DND-41 (cell line): Measurements from ENCODE around the gene DRAM1.

Experiments used
- ATAC-seq: fragments of 200-7000 bp; cut with Tn5 transposase; 3 replicates; pipeline ENCODE4 v1.9.1; 2021; ENCODE audit warnings: low read depth; ENCODE audit not compliant: insufficient read depth
- DNase-seq: peaks from one replicate; pipeline ENCODE4 v3.0.0-alpha.2; 2020
- H2AFZ ChIP-seq: 2 replicates; pipeline ENCODE4 v1.6.0; 2012; ENCODE audit warnings: low read depth, low read length
- H3K27ac ChIP-seq: 2 replicates; pipeline ENCODE4 v1.5.1; 2012; ENCODE audit warnings: low read length, inconsistent platforms
- H3K27me3 ChIP-seq: fragments of 200-600 bp; sonication (generic); 2 replicates; pipeline ENCODE4 v1.6.0; 2012; ENCODE audit warnings: low read length, mild to moderate bottlenecking, inconsistent platforms; ENCODE audit not compliant: insufficient read depth, poor library complexity
- H3K36me3 ChIP-seq: 2 replicates; pipeline ENCODE4 v1.5.1; 2012; ENCODE audit warnings: low read length, inconsistent platforms; ENCODE audit not compliant: insufficient read depth
- H3K4me1 ChIP-seq: 2 replicates; pipeline ENCODE4 v1.5.1; 2012; ENCODE audit warnings: mild to moderate bottlenecking, low read length; ENCODE audit not compliant: insufficient read depth
- H3K4me2 ChIP-seq: 2 replicates; pipeline ENCODE4 v1.6.0; 2012; ENCODE audit warnings: mild to moderate bottlenecking, moderate library complexity, low read length, inconsistent platforms; ENCODE audit not compliant: insufficient read depth
- H3K4me3 ChIP-seq, 2 experiments: fragments of 200-600 bp in 1 of 2; shearing (Covaris generic) in 1 of 2; 2 replicates each; pipeline ENCODE4 v1.5.1; 2012 to 2016; ENCODE audit warnings: inconsistent platforms in 2 of 2, low read length in 2 of 2, mild to moderate bottlenecking in 2 of 2, low read depth in 1 of 2, moderate library complexity in 1 of 2
- H3K79me2 ChIP-seq: 2 replicates; pipeline ENCODE4 v1.6.0; 2012; ENCODE audit warnings: low read length, inconsistent platforms; ENCODE audit not compliant: insufficient read depth
- H3K9ac ChIP-seq: 2 replicates; pipeline ENCODE4 v1.6.0; 2012; ENCODE audit warnings: low read depth, mild to moderate bottlenecking, inconsistent platforms, low read length, moderate library complexity
- H3K9me3 ChIP-seq: 2 replicates; pipeline ENCODE4 v1.5.1; 2012; ENCODE audit warnings: low read length, moderate library complexity, mild to moderate bottlenecking, inconsistent platforms; ENCODE audit not compliant: insufficient read depth, severe bottlenecking
- H4K20me1 ChIP-seq: 2 replicates; pipeline ENCODE4 v1.6.0; 2012; ENCODE audit warnings: low read length; ENCODE audit not compliant: insufficient read depth
- EZH2 ChIP-seq: IDR thresholded peaks from 3 replicates; pipeline ENCODE4 v1.6.1; 2012; ENCODE audit warnings: borderline replicate concordance, low read depth, mild to moderate bottlenecking, moderate library complexity, low read length, inconsistent platforms; ENCODE audit not compliant: severe bottlenecking
- TF ChIP-seq, protein P1 (sequence below): IDR thresholded peaks from 2 replicates; pipeline ENCODE4 v1.5.1; 2012; ENCODE audit warnings: borderline replicate concordance, low read length, moderate library complexity, mild to moderate bottlenecking; ENCODE audit not compliant: poor library complexity, severe bottlenecking; ENCODE audit errors: extremely low read depth

The DRAM1 gene

DNA sequence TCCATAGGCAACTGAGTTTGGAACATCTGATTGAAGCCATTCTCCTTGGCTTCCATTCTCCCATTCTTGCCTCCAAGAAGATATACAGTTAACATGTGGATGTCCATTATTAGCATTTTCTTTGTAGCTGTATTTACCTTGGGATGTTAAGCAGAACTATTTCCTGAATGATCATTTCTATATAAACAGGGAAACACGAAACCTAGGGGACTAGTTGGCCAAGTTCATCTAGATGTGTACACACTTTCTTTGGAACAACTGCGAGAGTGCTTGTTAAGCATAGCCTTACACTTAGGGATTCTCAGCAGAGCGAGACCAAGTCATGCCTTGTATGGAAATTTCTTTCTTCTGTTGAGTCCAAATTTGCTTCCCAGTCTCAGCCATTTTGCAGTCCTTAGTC lies 42.1 kb downstream of the DRAM1 start:
- Histone ChIP-seq H3K9me3 (no peaks in the 10 kb centered on the region), H3K4me1 (no peaks in the 10 kb centered on the region), H3K27ac (no peak overlapping the region), H4K20me1 (no peaks in the 10 kb centered on the region), H3K4me3 (no peak overlapping the region), H3K27me3 (no peaks in the 10 kb centered on the region), H3K4me2 (no peak overlapping the region), H3K36me3 (no peaks in the 10 kb centered on the region), H2AFZ (no peak overlapping the region), H3K79me2 (no peaks in the 10 kb centered on the region), H3K9ac (no peak overlapping the region)
- no peak for ATAC-seq
- DNase-seq, result no peak
- TF ChIP-seq EZH2, result no peak

DNA sequence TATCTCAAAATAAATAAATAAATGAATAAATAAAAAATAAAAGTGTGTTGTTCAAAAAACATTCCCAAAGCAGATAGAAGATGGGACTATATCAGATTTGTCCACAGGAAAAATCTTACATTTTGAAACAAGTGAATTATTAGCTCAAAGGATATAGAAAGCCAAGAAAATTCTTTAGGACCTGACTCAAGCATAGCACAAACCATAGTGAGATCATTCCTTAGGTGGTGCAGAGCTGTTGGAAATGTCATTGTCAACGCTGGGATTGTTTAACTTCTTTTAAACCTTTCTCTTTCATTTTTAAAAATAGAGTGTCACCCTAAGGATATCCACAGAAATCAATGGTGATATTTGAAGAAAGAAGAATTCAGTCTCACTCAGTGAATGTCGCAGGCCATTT lies 43.5 kb downstream of the DRAM1 start:
- H3K27ac ChIP-seq, result no peak overlapping the region
- H3K36me3 ChIP-seq, result no peaks in the 10 kb centered on the region
- H3K9ac ChIP-seq, result no peak overlapping the region
- DNase-seq (no peak), ATAC-seq (no peak)
- H3K4me1 ChIP-seq, result no peaks in the 10 kb centered on the region
- H4K20me1 ChIP-seq, result no peaks in the 10 kb centered on the region
- no peaks in the 10 kb centered on the region for H3K79me2 ChIP-seq
- H3K4me2 ChIP-seq, result no peak overlapping the region
- H3K9me3 ChIP-seq, result no peaks in the 10 kb centered on the region
- H2AFZ ChIP-seq, result no peak overlapping the region
- no peaks in the 10 kb centered on the region for H3K27me3 ChIP-seq
- no peak overlapping the region for H3K4me3 ChIP-seq
- TF ChIP-seq EZH2, result no peak
- TF ChIP-seq, protein P1, sequence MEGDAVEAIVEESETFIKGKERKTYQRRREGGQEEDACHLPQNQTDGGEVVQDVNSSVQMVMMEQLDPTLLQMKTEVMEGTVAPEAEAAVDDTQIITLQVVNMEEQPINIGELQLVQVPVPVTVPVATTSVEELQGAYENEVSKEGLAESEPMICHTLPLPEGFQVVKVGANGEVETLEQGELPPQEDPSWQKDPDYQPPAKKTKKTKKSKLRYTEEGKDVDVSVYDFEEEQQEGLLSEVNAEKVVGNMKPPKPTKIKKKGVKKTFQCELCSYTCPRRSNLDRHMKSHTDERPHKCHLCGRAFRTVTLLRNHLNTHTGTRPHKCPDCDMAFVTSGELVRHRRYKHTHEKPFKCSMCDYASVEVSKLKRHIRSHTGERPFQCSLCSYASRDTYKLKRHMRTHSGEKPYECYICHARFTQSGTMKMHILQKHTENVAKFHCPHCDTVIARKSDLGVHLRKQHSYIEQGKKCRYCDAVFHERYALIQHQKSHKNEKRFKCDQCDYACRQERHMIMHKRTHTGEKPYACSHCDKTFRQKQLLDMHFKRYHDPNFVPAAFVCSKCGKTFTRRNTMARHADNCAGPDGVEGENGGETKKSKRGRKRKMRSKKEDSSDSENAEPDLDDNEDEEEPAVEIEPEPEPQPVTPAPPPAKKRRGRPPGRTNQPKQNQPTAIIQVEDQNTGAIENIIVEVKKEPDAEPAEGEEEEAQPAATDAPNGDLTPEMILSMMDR, result no peak

DNA sequence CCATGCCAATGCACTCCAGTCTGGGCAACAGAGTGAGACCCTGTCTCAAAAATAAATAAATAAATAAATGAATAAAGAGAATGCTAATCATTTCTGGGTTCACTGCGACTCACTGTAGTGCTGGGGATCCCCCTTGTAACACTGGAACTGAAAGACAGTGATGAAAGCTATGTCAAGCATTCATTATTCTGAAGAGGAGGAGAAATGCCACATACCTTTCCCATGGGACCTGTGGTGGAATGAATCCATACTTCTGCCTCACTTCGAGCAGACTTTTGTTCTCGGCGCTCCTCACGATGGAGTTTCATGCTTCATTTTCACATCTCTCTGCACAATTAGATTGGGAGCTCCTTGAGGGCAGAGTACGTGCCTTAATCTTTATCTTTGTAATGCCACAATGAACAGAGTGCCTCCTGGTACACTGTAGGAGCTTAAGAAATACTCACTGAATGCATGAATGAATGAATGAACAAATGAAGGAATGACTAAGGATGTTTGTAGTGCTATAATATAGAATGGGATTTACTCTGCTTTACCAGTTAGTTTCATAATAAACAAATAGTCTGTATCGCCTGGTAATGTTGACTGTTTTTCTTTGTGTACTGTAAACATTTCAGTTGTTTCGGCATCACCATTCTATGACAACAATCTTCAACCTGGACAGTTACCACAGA lies 45.8 kb downstream of the DRAM1 start:
- Histone ChIP-seq H3K9me3 (no peaks in the 10 kb centered on the region), H3K36me3 (no peaks in the 10 kb centered on the region), H3K9ac (no peak overlapping the region), H3K27ac (no peak overlapping the region), H3K4me3 (no peak overlapping the region), H4K20me1 (no peaks in the 10 kb centered on the region), H3K79me2 (no peaks in the 10 kb centered on the region), H3K4me2 (no peak overlapping the region), H3K27me3 (no peaks in the 10 kb centered on the region), H3K4me1 (no peaks in the 10 kb centered on the region), H2AFZ (no peak overlapping the region)
- TF ChIP-seq, protein P1, result no peak
- TF ChIP-seq EZH2, result no peak
- no peak for ATAC-seq
- no peak for DNase-seq

DNA sequence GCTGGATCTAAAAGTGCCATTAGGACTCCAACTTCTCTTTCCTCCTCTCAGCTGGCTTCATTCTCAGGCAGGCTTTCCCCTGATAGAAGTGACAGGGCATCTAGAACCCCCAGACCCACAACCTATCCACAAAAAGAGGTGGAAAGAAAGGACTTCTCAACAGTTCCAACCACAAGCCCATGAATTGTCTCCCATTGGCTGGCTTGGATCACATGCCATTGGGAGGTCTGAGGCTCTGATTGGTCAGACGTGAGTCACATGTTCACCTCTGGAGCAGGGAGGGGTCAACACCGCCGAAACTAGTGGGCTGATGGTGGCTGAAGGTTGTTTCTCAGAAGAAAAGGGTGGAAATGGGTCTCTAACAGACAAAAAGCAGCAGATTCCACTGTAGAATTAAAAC lies 47.2 kb downstream of the DRAM1 start:
- Histone ChIP-seq H4K20me1 (no peaks in the 10 kb centered on the region), H3K4me1 (no peaks in the 10 kb centered on the region), H3K4me3 (no peak overlapping the region), H3K79me2 (no peaks in the 10 kb centered on the region), H2AFZ (no peak overlapping the region), H3K36me3 (no peaks in the 10 kb centered on the region), H3K9ac (no peak overlapping the region), H3K27ac (no peak overlapping the region), H3K4me2 (no peak overlapping the region), H3K9me3 (no peaks in the 10 kb centered on the region), H3K27me3 (no peaks in the 10 kb centered on the region)
- no peak for DNase-seq
- no peak for ATAC-seq
- TF ChIP-seq, protein P1, result no peak
- TF ChIP-seq EZH2, result no peak
